ENCODE results near the gene SERGEF. TPM values are rescaled to one million over a fixed set of nuclear protein-coding genes. Genes with fewer than 3 reads are reported as not detected.
"Not testable (repeated sequence)": the region's sequence is repeated elsewhere in the genome, so short reads cannot be mapped to it uniquely, and the experiment has no call there.

SERGEF gene
- total RNA-seq, 1 donor from 2014 or later = 20.0 TPM

DNA sequence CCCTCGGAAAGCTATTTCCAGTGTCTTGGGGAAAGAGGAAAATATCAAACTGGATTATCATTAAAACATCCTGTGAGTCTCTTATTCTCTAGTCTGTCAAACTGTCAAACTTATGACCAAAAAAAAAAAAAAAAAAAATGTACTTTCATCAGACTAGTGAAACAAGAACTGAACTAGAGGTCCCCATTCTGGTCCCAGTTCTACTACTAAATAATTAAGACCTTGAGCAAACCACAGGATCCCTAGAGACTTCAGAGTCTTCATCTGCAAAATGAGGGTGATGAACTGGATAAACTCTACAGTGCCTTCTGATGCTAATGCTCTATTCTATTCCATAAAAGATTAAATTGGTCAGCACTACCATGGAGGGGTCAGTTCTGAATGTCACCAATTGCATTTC, 105.8 kb downstream of the SERGEF start:
- no peak for DNase-seq (ENCODE audit: low read depth in 2 of 2)

DNA sequence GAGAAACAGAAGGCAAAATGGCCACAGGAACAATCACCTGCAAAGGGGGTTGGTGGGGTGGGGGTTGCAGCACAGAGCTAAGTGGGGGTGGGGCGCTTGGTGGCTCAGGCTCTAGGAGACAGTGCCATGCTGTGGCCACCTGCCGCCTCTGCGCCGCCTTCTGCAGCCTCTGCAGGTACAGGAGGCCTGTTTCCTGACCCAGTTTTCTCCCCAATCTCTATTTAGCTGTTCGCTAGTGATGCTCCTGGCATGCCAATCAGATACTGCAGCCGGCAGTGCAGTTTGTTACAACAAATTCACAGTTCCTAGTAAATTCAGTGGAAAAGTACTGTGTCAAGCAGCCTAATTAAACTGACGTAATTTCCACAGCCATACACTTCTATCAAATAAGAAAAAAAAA, 106.4 kb downstream of the SERGEF start:
- DNase-seq (ENCODE audit: low read depth in 2 of 2) = peak in 1 of 2 donors; percentile 19

GRCh38 chr11:17905477-17905876, 107.4 kb downstream of the SERGEF start:
- DNase-seq (ENCODE audit: low read depth in 2 of 2) = no peak

- DNase-seq (ENCODE audit: low read depth in 2 of 2) = no peak
Measured at GRCh38 chr11:17901481-17901880, 111.4 kb downstream of the SERGEF start.

DNA sequence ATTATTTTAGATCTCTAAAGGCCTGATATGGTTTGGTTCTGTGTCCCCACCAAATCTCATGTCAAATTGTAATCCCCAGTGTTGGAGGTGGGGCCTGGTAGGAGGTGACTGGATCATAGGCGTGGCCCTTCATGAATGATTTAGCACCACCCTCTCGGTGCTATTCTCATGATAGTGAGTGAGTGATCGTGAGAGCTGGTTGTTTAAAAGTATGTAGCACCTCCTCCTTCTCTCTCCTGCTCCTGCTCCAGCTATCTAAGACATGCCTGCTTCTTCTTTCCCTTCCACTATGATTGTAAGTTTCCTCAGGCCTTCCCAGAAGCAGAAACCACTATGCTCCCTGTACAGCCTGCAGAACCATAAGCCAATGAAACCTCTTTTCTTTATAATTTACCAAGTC, 114.1 kb downstream of the SERGEF start:
- DNase-seq (ENCODE audit: low read depth in 2 of 2) = no peak

GRCh38 chr11:17898071-17898470, 114.8 kb downstream of the SERGEF start:
- no peak for DNase-seq (ENCODE audit: low read depth in 2 of 2)

DNA sequence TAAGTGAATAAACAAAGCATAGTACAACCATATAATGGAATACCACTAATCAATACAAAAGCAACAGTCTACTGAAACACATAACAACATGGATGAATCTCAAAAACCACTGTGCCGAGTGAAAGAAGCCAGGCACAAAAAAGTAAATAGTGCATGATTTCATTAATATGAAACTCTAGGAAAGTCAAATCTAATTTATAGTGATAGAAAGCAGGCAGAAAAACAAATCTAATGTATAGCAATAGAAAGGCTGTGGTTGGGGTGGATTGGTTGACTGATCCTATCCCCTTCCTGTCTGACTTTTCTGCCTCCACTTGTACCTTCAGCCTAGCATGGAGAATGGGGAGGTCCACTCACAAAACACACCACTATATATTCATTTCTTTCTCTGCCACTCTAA, 115.4 kb downstream of the SERGEF start:
- DNase-seq (ENCODE audit: low read depth in 2 of 2) = no peak

DNA sequence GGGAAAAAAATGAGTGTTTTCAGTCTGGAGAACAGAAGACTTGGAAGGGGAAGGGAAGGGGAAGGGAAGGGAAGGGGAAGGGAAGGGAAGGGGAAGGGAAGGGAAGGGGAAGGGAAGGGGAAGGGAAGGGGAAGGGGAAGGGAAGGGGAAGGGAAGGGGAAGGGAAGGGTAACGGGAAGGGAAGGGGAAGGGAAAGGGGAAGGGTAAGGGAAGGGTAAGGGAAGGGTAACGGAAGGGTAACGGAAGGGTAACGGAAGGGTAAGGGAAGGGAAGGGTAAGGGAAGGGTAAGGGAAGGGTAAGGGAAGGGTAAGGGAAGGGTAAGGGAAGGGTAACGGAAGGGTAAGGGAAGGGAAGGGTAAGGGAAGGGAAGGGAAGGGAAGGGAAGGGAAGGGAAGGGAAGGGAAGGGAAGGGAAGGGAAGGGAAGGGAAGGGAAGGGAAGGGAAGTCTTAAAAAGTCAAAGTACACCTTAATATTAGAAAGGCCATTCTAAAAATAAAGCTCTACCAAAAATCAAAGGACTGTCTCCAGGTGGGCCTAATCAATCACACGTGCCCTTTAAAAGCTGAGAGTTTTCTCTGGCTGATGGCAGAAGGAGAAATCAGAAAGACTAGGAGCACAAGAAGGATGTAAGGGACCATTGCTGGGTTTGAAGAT, 116.2 kb downstream of the SERGEF start:
- DNase-seq (ENCODE audit: low read depth in 2 of 2) = not testable (repeated sequence)

GRCh38 chr11:17894929-17895658, 117.8 kb downstream of the SERGEF start:
- no peak for DNase-seq (ENCODE audit: low read depth in 2 of 2)

DNA sequence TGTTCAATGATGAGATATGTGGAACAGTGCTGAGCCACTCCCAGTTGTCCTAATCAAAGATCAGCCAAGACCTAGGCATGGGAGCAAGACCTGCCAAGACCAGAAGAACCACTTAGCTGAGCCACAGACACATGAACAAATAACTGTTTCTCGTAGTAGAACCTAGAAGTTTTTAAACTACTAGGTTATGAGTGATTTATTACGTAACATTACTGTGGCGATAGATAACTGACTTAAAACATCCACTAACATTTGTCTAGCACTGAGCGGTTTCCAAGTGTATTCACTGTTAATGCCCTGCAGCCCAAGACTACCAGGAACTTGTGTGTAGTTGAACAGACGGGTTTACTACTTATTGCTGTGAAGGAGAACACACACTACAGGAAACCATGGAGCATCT, 120.4 kb downstream of the SERGEF start:
- DNase-seq (ENCODE audit: low read depth in 2 of 2) = no peak

GRCh38 chr11:17890325-17890724, 122.5 kb downstream of the SERGEF start:
- no peak for DNase-seq (ENCODE audit: low read depth in 2 of 2)

DNA sequence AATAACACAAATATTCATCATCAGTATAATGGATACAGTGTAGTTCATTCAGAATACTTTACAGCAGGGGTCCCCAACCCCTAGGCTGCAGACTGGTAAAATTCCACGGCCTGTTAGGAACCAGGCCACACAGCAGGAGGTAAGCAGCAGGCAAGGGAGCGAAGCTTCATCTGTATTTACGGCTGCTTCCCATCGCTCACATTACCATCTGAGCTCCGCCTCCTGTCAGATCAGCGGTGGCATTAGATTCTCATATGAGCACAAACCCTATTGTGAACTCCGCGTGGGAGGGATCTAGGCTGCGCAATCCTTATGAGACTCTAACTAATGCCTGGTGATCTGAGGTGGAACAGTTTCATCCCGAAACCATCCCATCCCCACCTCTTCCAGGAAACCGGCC, 125.1 kb downstream of the SERGEF start:
- no peak for DNase-seq (ENCODE audit: low read depth in 2 of 2)

DNA sequence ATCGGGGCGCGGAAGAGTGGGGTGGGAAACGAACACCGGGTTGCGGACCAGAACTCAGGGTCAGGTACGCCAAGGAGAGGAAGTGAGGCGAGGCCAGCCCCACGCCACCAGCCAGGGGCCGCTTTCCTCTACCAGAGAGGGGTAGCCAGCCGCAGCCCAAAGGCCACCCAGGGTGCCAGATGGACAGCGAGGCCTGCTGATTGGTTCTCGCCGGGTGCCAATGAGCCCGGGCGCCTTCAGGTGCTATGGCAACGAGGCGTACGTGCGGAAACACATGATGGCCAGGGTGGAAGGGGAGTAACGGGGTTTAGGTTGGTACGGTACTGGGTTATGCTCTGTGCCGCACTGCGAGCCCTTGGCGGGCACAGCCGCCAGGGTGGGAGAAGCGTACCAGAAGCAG, 128.9 kb downstream of the SERGEF start:
- no peak for DNase-seq (ENCODE audit: low read depth in 2 of 2)

DNA sequence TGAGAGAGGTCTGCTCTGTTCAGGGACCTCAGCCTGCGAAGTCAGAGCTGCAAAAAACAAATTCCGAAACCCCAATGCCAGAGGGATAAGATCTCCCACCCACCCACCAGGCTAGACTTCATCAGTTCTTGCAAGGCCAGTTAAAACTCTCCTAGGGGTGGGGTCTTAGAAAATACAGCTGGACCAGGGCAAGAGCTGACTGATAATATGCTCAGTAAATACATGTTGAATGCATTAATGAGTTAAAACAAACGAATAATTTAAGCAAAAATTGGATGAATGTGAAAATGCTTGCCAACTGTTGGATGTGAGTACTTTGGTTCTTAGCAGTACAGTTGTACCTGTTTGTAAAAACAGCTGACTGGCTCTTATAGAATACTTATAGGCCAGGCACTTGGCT, 129.8 kb downstream of the SERGEF start:
- DNase-seq (ENCODE audit: low read depth in 2 of 2) = no peak

DNA sequence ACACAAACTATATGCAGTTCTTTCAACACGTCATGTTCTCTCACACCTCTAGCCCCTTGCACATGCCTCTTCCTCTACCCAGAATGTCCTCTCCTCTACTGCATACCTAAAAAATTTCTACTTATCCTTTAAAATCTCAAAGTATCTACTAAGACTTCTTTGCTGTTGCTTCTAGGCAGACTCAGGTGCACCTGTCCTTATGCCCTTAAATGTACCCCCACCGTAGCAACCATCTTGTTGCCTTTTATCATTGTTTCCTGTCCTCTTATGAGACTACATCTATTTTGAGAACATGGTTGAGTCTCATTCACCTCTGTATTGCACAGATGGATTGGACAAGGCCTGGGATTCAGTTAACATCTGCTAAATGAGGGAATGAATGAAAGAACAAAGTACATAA, 134.1 kb downstream of the SERGEF start:
- DNase-seq (ENCODE audit: low read depth in 2 of 2) = no peak

DNA sequence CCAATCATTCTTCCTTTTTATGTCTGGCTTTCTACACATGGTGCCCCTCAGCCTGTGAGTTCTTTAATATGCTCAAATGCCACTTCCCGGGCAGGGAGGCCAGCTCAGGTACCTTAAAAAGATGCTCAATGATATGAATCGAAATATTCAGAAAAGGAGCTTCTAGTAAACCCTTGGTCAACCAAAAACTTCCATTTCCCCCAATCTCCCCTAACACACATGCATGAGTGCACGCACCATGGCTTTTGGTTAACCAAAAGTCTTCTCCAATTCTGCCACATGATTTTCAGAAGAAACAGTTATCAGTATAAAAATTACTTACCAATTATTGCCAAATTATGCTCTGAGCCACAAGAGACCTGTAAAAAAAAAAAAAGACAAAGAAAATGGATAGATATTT, 135.0 kb downstream of the SERGEF start:
- DNase-seq (ENCODE audit: low read depth in 2 of 2) = no peak

DNA sequence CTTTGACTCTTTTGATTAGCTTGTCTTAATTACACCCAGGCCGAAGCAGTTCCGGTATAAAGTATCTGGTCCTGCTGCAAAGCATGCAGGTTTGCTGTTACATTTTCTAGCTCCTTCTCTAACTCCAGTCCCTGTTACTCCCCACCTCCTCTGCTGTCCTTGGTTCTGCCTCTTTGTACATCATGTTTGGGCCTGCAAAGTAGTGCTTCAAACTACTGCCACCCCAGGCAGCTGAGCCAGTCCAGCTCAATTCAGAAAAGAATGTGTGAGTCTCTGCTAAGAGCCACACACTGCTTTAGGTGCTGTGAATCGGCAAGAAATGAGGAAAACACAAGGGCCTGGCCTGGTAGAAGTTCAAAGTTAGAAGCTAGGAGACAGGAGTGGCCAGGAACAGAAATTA, 136.0 kb downstream of the SERGEF start:
- DNase-seq (ENCODE audit: low read depth in 2 of 2) = no peak

- DNase-seq (ENCODE audit: low read depth in 2 of 2) = no peak
Measured at GRCh38 chr11:17875891-17876290, 137.0 kb downstream of the SERGEF start.

GRCh38 chr11:17873586-17873985, 139.3 kb downstream of the SERGEF start:
- DNase-seq (ENCODE audit: low read depth in 2 of 2) = peak in 1 of 2 donors; percentile 27

GRCh38 chr11:17868398-17868797, 144.4 kb downstream of the SERGEF start:
- not testable (repeated sequence) for DNase-seq (ENCODE audit: low read depth in 2 of 2)

DNA sequence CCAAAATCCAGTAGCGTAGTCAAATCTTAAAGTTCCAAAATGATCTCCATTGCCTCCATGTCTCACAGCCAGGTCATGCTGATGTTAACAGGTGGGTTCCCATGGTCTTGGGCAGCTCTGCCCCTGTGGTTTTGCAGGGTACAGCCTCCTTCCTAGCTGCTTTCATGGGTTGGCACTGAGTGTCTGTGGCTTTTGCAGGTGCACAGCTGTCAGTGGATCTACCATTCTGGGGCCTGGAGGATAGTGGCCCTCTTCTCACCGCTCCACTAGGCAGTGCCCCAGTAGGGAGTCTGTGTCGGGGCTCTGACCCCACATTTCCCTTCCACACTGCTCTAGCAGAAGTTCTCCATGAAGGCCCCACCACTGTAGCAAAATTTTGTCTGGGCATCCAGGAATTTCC, 145.5 kb downstream of the SERGEF start:
- DNase-seq (ENCODE audit: low read depth in 2 of 2) = no peak

DNA sequence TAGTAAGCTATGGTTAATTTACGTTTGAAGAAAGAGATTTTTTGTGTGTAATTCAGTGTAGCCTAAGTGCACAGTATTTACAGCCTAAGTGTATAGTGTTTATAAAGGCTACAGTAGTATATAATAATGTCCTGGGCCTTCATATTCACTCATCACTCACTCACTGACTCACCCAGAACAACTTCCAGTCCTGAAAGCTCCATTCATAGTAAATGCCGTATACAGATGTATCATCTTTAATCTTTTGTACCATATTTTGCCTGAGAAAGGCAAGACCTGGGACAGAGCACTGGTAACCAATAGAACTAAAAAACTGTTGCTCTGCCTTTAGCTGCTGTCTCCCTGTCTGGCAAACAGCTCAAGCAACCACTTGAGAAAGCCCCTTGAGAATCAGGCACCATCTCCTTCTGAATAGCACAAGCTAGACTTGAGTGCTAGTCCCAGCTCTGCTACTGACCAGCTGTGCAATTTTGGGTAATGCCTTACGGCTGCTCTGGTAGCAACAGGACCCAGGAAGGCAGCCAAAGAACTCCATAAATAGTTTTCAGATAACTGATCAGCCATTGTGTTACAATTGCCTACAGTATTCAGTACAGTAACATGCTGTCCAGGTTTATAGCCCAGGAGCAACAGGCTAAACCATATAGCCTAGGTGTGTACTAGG, 146.9 kb downstream of the SERGEF start:
- no peak for DNase-seq (ENCODE audit: low read depth in 2 of 2)

- peak in 1 of 2 donors; percentile 10 for DNase-seq (ENCODE audit: low read depth in 2 of 2)
Measured at GRCh38 chr11:17864478-17864941, 148.3 kb downstream of the SERGEF start.

Measured in lung microvascular endothelial cell (primary cell).